Hepatocyte (in vitro differentiated cells): ENCODE measurements around the gene SERPINA10. TPM values are rescaled to one million over a fixed set of nuclear protein-coding genes. Genes with fewer than 3 reads are reported as not detected.

Experiments
- DNase-seq: peaks from one replicate; pipeline ENCODE4 v3.0.0-alpha.2; 2016; ENCODE audit warnings: low spot score
- H2AFZ ChIP-seq: fragments of 200-600 bp; sonication (generic); 2 replicates; pipeline ENCODE4 v1.6.0; 2016; ENCODE audit warnings: antibody characterized with exemption, mild to moderate bottlenecking
- H3K27ac ChIP-seq: fragments of 200-600 bp; sonication (generic); 2 replicates; pipeline ENCODE4 v1.5.1; 2016; ENCODE audit warnings: mild to moderate bottlenecking
- H3K27me3 ChIP-seq: fragments of 200-600 bp; sonication (generic); 2 replicates; pipeline ENCODE4 v1.6.1; 2016
- H3K36me3 ChIP-seq: fragments of 200-600 bp; sonication (generic); replicated peaks from 2 replicates; pipeline ENCODE4 v1.5.1; 2016; ENCODE audit warnings: low read depth; ENCODE audit not compliant: insufficient read depth
- H3K4me1 ChIP-seq: fragments of 200-600 bp; sonication (generic); 2 replicates; pipeline ENCODE4 v1.5.1; 2016; ENCODE audit warnings: mild to moderate bottlenecking, moderate library complexity; ENCODE audit not compliant: insufficient read depth
- H3K4me2 ChIP-seq: fragments of 200-600 bp; sonication (generic); 2 replicates; pipeline ENCODE4 v1.6.0; 2016
- H3K4me3 ChIP-seq: fragments of 200-600 bp; sonication (generic); 2 replicates; pipeline ENCODE4 v1.5.1; 2016; ENCODE audit warnings: mild to moderate bottlenecking
- H3K79me2 ChIP-seq: fragments of 200-600 bp; sonication (generic); 2 replicates; pipeline ENCODE4 v1.6.0; 2017; ENCODE audit warnings: mild to moderate bottlenecking
- H3K9me2 ChIP-seq: fragments of 200-600 bp; sonication (generic); replicated peaks from 2 replicates; pipeline ENCODE4 v1.6.0; 2017; ENCODE audit warnings: mild to moderate bottlenecking; ENCODE audit not compliant: insufficient read depth
- H3K9me3 ChIP-seq: fragments of 200-600 bp; sonication (generic); 2 replicates; pipeline ENCODE4 v1.5.1; 2016; ENCODE audit warnings: low read depth, mild to moderate bottlenecking
- H4K20me1 ChIP-seq: fragments of 200-600 bp; sonication (generic); 2 replicates; pipeline ENCODE4 v1.6.0; 2016; ENCODE audit warnings: mild to moderate bottlenecking; ENCODE audit not compliant: insufficient read depth, poor library complexity, severe bottlenecking
- EZH2 ChIP-seq: fragments of 200-600 bp; sonication (generic); IDR thresholded peaks from 2 replicates; pipeline ENCODE4 v1.6.1; 2016; ENCODE audit warnings: antibody characterized with exemption, mild to moderate bottlenecking, borderline replicate concordance
- EZH2phosphoT487 ChIP-seq: fragments of 200-600 bp; sonication (generic); IDR thresholded peaks from one replicate; pipeline ENCODE4 v1.6.1; 2018; ENCODE audit warnings: antibody characterized with exemption, mild to moderate bottlenecking, low read depth, moderate library complexity; ENCODE audit not compliant: unreplicated experiment, severe bottlenecking
- WGBS: methylation state at CpG from one replicate; pipeline ENCODE4 v1.1.6; 2016; ENCODE audit warnings: low lambda C conversion rate; ENCODE audit errors: missing lambda C conversion rate; 5-methylcytosine and 5-hydroxymethylcytosine counted together
- polyA plus RNA-seq: library from polyadenylated mRNA; unstranded; fragments of >200 nt; fragmentation: Nextera tagmentation; extraction: Ambion mirVana; gene quantifications from 2 replicates; pipeline ENCODE4 v1.2.1, GENCODE V29; 2016
- total RNA-seq: library from RNA; depleted of rRNA; stranded (reverse); fragments of >200 nt; gene quantifications from 2 replicates; pipeline ENCODE4 v1.2.3, GENCODE V29; 2014
- TF ChIP-seq, protein P1 (sequence below): fragments of 200-600 bp; sonication (generic); IDR thresholded peaks from 2 replicates; pipeline ENCODE4 v1.5.1; 2016; ENCODE audit warnings: antibody characterized with exemption, mild to moderate bottlenecking; ENCODE audit not compliant: poor library complexity

SERPINA10 gene
- total and polyA plus RNA-seq, 2 experiments from 2014 or later, result 10.5 to 23.0 TPM

DNA sequence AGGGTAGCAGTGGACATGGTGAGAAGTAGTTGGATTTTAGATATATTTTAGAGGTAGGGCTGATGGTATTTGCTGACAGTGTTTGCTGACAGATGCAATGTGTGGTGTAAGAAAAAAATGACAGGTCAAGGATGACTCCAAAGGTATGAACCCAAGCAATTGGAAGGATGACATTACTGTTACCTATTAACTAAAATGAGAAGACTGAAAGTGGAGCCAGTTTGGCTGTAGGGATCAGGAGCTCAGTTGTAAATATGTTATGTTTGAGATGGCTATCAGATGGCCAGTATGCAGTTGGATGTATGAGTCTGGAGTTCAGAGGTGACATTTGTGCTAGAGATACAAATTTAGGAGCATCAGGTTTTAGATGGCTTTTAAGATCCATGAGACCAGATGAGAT lies 47.5 kb upstream of the SERPINA10 start:
- Histone ChIP-seq H3K4me2 (no peak overlapping the region), H3K36me3 (no peaks in the 10 kb centered on the region), H3K9me2 (no peaks in the 10 kb centered on the region), H3K4me1 (peaks cover 10% of the 10 kb centered on the region), H3K9me3 (no peaks in the 10 kb centered on the region), H4K20me1 (no peaks in the 10 kb centered on the region), H3K4me3 (no peak overlapping the region), H3K27ac (peak overlapping the region; percentile 61), H3K27me3 (no peaks in the 10 kb centered on the region), H2AFZ (no peak overlapping the region), H3K79me2 (no peaks in the 10 kb centered on the region)
- DNase-seq, result no peak
- TF ChIP-seq EZH2phosphoT487, result no peak
- TF ChIP-seq, protein P1, sequence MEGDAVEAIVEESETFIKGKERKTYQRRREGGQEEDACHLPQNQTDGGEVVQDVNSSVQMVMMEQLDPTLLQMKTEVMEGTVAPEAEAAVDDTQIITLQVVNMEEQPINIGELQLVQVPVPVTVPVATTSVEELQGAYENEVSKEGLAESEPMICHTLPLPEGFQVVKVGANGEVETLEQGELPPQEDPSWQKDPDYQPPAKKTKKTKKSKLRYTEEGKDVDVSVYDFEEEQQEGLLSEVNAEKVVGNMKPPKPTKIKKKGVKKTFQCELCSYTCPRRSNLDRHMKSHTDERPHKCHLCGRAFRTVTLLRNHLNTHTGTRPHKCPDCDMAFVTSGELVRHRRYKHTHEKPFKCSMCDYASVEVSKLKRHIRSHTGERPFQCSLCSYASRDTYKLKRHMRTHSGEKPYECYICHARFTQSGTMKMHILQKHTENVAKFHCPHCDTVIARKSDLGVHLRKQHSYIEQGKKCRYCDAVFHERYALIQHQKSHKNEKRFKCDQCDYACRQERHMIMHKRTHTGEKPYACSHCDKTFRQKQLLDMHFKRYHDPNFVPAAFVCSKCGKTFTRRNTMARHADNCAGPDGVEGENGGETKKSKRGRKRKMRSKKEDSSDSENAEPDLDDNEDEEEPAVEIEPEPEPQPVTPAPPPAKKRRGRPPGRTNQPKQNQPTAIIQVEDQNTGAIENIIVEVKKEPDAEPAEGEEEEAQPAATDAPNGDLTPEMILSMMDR, result no peak
- no peak for TF ChIP-seq EZH2

DNA sequence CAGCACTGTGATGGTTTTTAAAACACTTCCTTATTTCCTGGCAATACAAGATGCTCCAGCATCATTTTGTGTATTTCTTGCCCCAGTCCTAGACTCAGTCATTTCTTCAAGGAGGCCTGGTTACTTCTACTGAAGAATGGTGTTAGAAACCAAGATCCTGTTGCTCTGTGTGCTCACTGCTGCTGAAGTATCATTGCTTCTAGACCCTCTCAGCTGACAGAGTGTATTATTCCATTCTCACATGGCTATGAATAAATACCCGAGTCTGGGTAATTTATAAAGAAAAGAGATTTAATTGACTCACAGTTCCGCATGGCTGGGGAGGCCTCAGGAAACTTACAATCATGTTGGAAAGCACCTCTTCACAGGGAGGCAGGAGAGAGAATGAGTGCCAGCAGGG lies 45.0 kb upstream of the SERPINA10 start:
- no peaks in the 10 kb centered on the region for H4K20me1 ChIP-seq
- 92% methylated on average over 2 of the region's 2 CpGs for WGBS
- no peaks in the 10 kb centered on the region for H3K27me3 ChIP-seq
- H3K4me1 ChIP-seq, result peaks cover 10% of the 10 kb centered on the region
- H3K79me2 ChIP-seq, result no peaks in the 10 kb centered on the region
- no peak for DNase-seq
- no peak overlapping the region for H2AFZ ChIP-seq
- H3K9me2 ChIP-seq, result no peaks in the 10 kb centered on the region
- TF ChIP-seq EZH2 (no peak), EZH2phosphoT487 (no peak)
- TF ChIP-seq, protein P1, result no peak
- H3K4me2 ChIP-seq, result no peak overlapping the region
- no peak overlapping the region for H3K27ac ChIP-seq
- H3K9me3 ChIP-seq, result no peaks in the 10 kb centered on the region
- H3K36me3 ChIP-seq, result no peaks in the 10 kb centered on the region
- no peak overlapping the region for H3K4me3 ChIP-seq

DNA sequence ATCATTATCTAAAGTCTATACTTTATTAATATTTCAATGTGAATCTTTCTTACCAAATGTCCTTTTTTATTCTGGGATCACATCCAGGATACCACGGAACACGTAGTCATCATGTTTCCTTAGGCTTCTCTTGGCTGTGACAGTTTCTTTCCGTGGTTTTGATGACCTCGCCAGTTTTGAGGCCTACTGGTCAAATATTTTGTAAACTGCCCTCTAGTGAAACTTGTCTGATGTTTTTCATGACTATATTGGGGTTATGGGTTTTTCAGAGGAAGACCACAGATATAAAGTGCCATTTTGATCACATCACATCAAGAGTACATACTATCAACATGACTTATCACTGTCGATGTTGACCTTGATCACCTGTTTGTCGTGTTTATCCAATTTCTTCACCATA lies 44.2 kb upstream of the SERPINA10 start:
- TF ChIP-seq EZH2, result no peak
- TF ChIP-seq EZH2phosphoT487, result no peak
- TF ChIP-seq, protein P1, result no peak
- Histone ChIP-seq H3K36me3 (no peaks in the 10 kb centered on the region), H3K27me3 (no peaks in the 10 kb centered on the region), H3K9me2 (no peaks in the 10 kb centered on the region), H3K4me2 (no peak overlapping the region), H3K79me2 (no peaks in the 10 kb centered on the region), H4K20me1 (no peaks in the 10 kb centered on the region), H2AFZ (no peak overlapping the region), H3K4me3 (no peak overlapping the region), H3K27ac (no peak overlapping the region), H3K4me1 (peaks cover 10% of the 10 kb centered on the region), H3K9me3 (no peaks in the 10 kb centered on the region)
- DNase-seq, result no peak
- WGBS, result 93% methylated on average over 6 of the region's 6 CpGs

DNA sequence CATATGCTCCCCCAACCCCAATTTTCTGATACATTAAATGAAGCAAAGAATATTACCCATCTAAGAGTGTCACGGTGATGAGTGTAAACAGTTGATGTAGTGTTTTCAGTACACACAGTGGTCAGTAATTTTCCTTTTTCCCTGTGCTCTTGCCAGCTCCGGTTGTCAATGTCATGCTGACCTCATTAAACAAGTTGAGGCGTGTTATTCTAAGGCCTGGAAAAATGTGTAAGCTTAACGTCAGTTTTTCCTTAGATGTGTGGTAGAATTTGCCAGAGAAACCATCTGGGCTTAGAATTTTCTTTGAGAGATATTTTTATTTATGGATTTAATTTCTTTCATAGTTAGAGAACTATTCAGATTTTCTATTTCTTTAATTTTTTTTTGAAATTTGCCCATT lies 41.8 kb upstream of the SERPINA10 start:
- Histone ChIP-seq H3K27me3 (no peaks in the 10 kb centered on the region), H3K36me3 (no peaks in the 10 kb centered on the region), H3K9me3 (no peaks in the 10 kb centered on the region), H3K4me2 (no peak overlapping the region), H3K27ac (no peak overlapping the region), H4K20me1 (no peaks in the 10 kb centered on the region), H3K9me2 (no peaks in the 10 kb centered on the region), H3K79me2 (no peaks in the 10 kb centered on the region), H3K4me3 (no peak overlapping the region), H3K4me1 (no peaks in the 10 kb centered on the region), H2AFZ (no peak overlapping the region)
- WGBS, result 56% methylated on average over 4 of the region's 4 CpGs
- no peak for TF ChIP-seq EZH2phosphoT487
- TF ChIP-seq EZH2, result no peak
- TF ChIP-seq, protein P1, result no peak
- no peak for DNase-seq
